Small intestine (tissue), 7 donors: ENCODE data around the gene GIMAP8. TPM values are rescaled to one million over a fixed set of nuclear protein-coding genes. Genes with fewer than 3 reads are reported as not detected.
A peak's percentile ranks its signal among the peaks of the same experiment; 100 is the strongest.
"Not testable (repeated sequence)": the region's sequence is repeated elsewhere in the genome, so short reads cannot be mapped to it uniquely, and the experiment has no call there.

Experiments
- DNase-seq, 2 donors: peaks; one replicate each; pipeline versions ENCODE4 v3.0.0 to v3.0.0-alpha.2; 2013
- FAIRE-seq: peaks from 2 replicates; lab custom pipeline; 2012; peaks lifted over from hg19 to GRCh38; lab: Jason Lieb, UNC
- H3K27ac ChIP-seq, 3 donors: one replicate each; pipeline ENCODE4 v1.5.1; 2013; ENCODE audit warnings: low read length in 2 of 3, mild to moderate bottlenecking in 2 of 3, control low read depth in 1 of 3, inconsistent platforms in 1 of 3, low read depth in 1 of 3, moderate library complexity in 1 of 3
- H3K27me3 ChIP-seq, 3 donors: one replicate each; pipeline ENCODE4 v1.6.1; 2013; ENCODE audit warnings: low read length in 3 of 3, inconsistent platforms in 1 of 3; ENCODE audit not compliant: control insufficient read depth in 3 of 3, insufficient read depth in 3 of 3
- H3K36me3 ChIP-seq, 3 donors: one replicate each; pipeline ENCODE4 v1.6.1; 2013; ENCODE audit warnings: low read length in 3 of 3, inconsistent platforms in 1 of 3, low read depth in 1 of 3, mild to moderate bottlenecking in 1 of 3, moderate library complexity in 1 of 3; ENCODE audit not compliant: control insufficient read depth in 3 of 3, insufficient read depth in 2 of 3
- H3K4me1 ChIP-seq, 3 donors: one replicate each; pipeline ENCODE4 v1.6.1; 2013; ENCODE audit warnings: low read length in 2 of 3, inconsistent platforms in 1 of 3, low read depth in 1 of 3, mild to moderate bottlenecking in 1 of 3, moderate library complexity in 1 of 3; ENCODE audit not compliant: control insufficient read depth in 3 of 3, insufficient read depth in 2 of 3
- H3K4me3 ChIP-seq, 3 donors: one replicate each; pipeline ENCODE4 v1.5.1; 2013; ENCODE audit warnings: low read length in 3 of 3, control low read depth in 1 of 3, inconsistent platforms in 1 of 3, low read depth in 1 of 3, mild to moderate bottlenecking in 1 of 3, moderate library complexity in 1 of 3
- H3K9me3 ChIP-seq, 2 donors: one replicate each; pipeline ENCODE4 v1.6.1; 2013; ENCODE audit warnings: low read depth in 1 of 2, low read length in 1 of 2; ENCODE audit not compliant: control insufficient read depth in 2 of 2, insufficient read depth in 1 of 2
- whole genome bisulfite sequencing, 3 donors: extraction: QIAGEN DNeasy Blood & Tissue Kit; methylation state at CpG; one replicate each; pipeline ENCODE4 v1.1.7; 2013; 5-methylcytosine and 5-hydroxymethylcytosine counted together
- polyA plus RNA-seq, 4 donors: library from polyadenylated mRNA; stranded (reverse) in 3 of 4; unstranded in 1 of 4; fragments of 200-250 nt in 3 of 4; fragments of 120-200 nt in 1 of 4; gene quantifications; one replicate each; pipeline versions ENCODE4 v1.2.1 to v1.2.3, GENCODE V29; 2013
- donor health status: healthy with polysubstance abuse.
- donor health status: control.
- donor health status: control.
- donor health status: Bipolar disorder and iron deficiency.
- donor health status: healthy.

Gene GIMAP8
- polyA plus RNA-seq, 4 donors: 0.67 to 14.0 (median 4.1) TPM

GRCh38 chr7:150483514-150483913 is 33.1 kb downstream of the GIMAP8 start:
- not testable (repeated sequence) for H3K4me3 ChIP-seq, H3K27me3 ChIP-seq, H3K9me3 ChIP-seq, H3K4me1 ChIP-seq, H3K36me3 ChIP-seq, H3K27ac ChIP-seq, DNase-seq, FAIRE-seq
- WGBS, 3 donors: 38 to 55% (median 46%) methylated on average over 2 of the region's 2 CpGs

GRCh38 chr7:150484071-150484470 is 33.6 kb downstream of the GIMAP8 start:
- not testable (repeated sequence) for H3K9me3 ChIP-seq, H3K27me3 ChIP-seq, DNase-seq, H3K4me3 ChIP-seq, H3K27ac ChIP-seq, H3K4me1 ChIP-seq, H3K36me3 ChIP-seq
- FAIRE-seq: peak; percentile 73
- WGBS, 3 donors: 41 to 62% (median 43%) methylated on average over 3 of the region's 3 CpGs

- Histone ChIP-seq H3K27me3 (no peaks in the 10 kb centered on the region), H3K27ac (no peak overlapping the region), H3K4me3 (no peak overlapping the region), H3K36me3 (no peaks in the 10 kb centered on the region), H3K4me1 (no peaks in the 10 kb centered on the region), H3K9me3 (no peaks in the 10 kb centered on the region)
- no peak for FAIRE-seq
- 72 to 80% (median 80%) methylated on average over 2 of the region's 2 CpGs for WGBS, 3 donors
- DNase-seq: no peak
Observed at GRCh38 chr7:150487625-150488024, 37.2 kb downstream of the GIMAP8 start.

- FAIRE-seq: no peak
Observed at GRCh38 chr7:150489782-150490181, 39.4 kb downstream of the GIMAP8 start.

GRCh38 chr7:150493442-150493841 is 43.0 kb downstream of the GIMAP8 start:
- not testable (repeated sequence) for DNase-seq, H3K27me3 ChIP-seq, FAIRE-seq, H3K36me3 ChIP-seq, H3K4me1 ChIP-seq, H3K4me3 ChIP-seq, H3K27ac ChIP-seq, H3K9me3 ChIP-seq
- WGBS, 3 donors: 23 to 76% (median 33%) methylated on average over 1 to 2 of the region's 3 CpGs

More at GRCh38 chr7:150489782-150490181, 39.4 kb downstream of the GIMAP8 start:
- no peaks in the 10 kb centered on the region for H3K4me1 ChIP-seq
- H3K36me3 ChIP-seq: no peaks in the 10 kb centered on the region
- H3K27ac ChIP-seq: no peak overlapping the region
- DNase-seq: no peak
- 93 to 100% (median 95%) methylated on average over 1 of the region's 1 CpG for WGBS, 3 donors
- H3K9me3 ChIP-seq: no peaks in the 10 kb centered on the region
- no peak overlapping the region for H3K4me3 ChIP-seq
- no peaks in the 10 kb centered on the region for H3K27me3 ChIP-seq

GRCh38 chr7:150502519-150502918 is 52.1 kb downstream of the GIMAP8 start:
- DNase-seq: peak in 1 of 2 donors; percentile 44
- FAIRE-seq: no peak
- Histone ChIP-seq H3K27ac (peak overlapping the region in 2 of 3 donors; percentile 52 to 60), H3K36me3 (no peaks in the 10 kb centered on the region), H3K9me3 (no peaks in the 10 kb centered on the region), H3K27me3 (no peaks in the 10 kb centered on the region), H3K4me3 (no peak overlapping the region), H3K4me1 (no peaks in the 10 kb centered on the region)

- no peaks in the 10 kb centered on the region for H3K27me3 ChIP-seq
- FAIRE-seq (no peak), DNase-seq (no peak)
- 82 to 90% (median 82%) methylated on average over 4 of the region's 4 CpGs for WGBS, 3 donors
- no peaks in the 10 kb centered on the region for H3K4me1 ChIP-seq
- H3K27ac ChIP-seq: peak overlapping the region in 1 of 3 donors; percentile 77
- no peak overlapping the region for H3K4me3 ChIP-seq
- no peaks in the 10 kb centered on the region for H3K36me3 ChIP-seq
- H3K9me3 ChIP-seq: no peaks in the 10 kb centered on the region
Observed at GRCh38 chr7:150503155-150503554, 52.7 kb downstream of the GIMAP8 start.

- Histone ChIP-seq H3K27me3 (no peaks in the 10 kb centered on the region), H3K27ac (peak overlapping the region in 2 of 3 donors; percentile 20 to 77), H3K36me3 (no peaks in the 10 kb centered on the region), H3K9me3 (no peaks in the 10 kb centered on the region), H3K4me1 (no peaks in the 10 kb centered on the region), H3K4me3 (no peak overlapping the region)
- FAIRE-seq: no peak
- no peak for DNase-seq
- 80 to 92% (median 83%) methylated on average over 3 of the region's 3 CpGs for WGBS, 3 donors
Observed at GRCh38 chr7:150503581-150503980, 53.2 kb downstream of the GIMAP8 start.

GRCh38 chr7:150507947-150508602 is 57.6 kb downstream of the GIMAP8 start:
- H3K4me1 ChIP-seq: no peaks in the 10 kb centered on the region
- H3K4me3 ChIP-seq: no peak overlapping the region
- FAIRE-seq (no peak), DNase-seq (no peak)
- H3K27ac ChIP-seq: no peak overlapping the region
- H3K27me3 ChIP-seq: no peaks in the 10 kb centered on the region
- WGBS, 3 donors: 83 to 87% (median 85%) methylated on average over 4 of the region's 4 CpGs
- H3K36me3 ChIP-seq: no peaks in the 10 kb centered on the region
- no peaks in the 10 kb centered on the region for H3K9me3 ChIP-seq
